OCI-M2 (cell line): Measurements from ENCODE around the gene RGS8.
"Not testable (repeated sequence)": the region's sequence is repeated elsewhere in the genome, so short reads cannot be mapped to it uniquely, and the experiment has no call there.

Experiments
- DNase-seq: peaks from one replicate; lab custom pipeline; 2025; ENCODE audit not compliant: unreplicated experiment; lab: John Stamatoyannopoulos, UW

The RGS8 gene

GRCh38 chr1:182702826-182703524 is 18.6 kb upstream of the RGS8 start:
- no peak for DNase-seq

DNA sequence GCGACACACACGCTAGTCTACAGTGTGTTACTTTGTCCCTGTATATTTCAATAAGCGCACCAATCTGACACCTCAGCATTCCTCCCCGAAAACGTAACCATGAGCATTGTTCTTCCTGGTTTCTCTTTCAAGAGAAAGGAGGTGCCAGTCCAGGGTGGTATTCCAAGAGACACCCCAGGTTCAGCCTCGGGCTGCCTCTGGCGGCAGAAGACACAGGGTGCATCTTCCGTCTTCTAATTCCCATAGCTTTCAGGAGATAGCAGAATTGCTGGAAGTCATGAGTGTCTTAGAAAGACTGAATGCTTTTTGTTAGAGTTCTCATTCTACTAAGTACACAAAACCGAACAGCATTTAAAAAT is 15.9 kb upstream of the RGS8 start:
- DNase-seq, result no peak

GRCh38 chr1:182699393-182700350 is 15.3 kb upstream of the RGS8 start:
- DNase-seq, result no peak

DNA sequence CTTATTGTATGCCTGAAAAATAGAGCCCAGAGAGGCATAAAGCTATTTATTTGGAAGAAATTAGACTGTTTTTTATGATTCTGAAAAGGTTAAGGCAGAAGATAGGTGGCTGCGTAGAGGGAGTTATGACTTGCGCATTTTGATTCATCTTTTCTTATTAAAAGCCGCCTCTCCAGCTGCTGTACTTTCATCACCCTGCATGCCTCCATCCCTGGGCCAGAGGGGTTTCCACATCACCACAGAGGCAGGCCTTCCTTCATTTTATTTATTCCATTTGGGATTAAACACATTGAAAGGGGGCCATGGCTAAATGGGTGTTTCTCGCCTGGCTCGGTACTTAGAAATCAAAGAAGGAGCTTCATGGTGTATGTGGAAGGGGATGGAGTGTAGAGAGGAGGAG is 14.6 kb upstream of the RGS8 start:
- DNase-seq, result no peak

- DNase-seq, result not testable (repeated sequence)
These were observed 8.8 kb upstream of the RGS8 start for GRCh38 chr1:182693139-182693538.

DNA sequence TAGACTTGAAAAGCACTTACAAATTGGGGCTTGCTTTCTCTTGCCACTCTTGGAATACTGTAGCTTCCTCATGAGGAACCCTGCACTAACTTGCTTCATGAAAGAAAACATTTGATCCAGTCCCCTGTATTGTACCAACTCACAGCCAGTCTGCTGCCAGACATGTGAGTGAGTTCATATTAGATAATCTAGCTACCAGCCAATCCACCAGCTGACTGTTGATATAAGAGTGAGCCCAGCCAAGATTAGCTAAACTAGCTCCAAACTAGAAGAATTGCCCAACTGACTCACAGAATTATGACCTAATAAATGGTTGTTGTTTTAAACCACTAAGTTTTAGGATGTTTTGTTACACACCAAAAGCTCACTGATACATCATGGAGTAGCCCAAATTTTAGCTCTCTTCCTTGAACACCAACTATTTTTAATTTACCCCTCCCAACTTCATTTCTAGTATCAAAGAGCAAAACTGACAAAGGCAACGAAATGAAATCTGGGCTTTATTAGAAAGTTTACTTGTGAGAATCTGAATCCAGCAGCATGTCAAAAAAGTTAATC is 6.6 kb upstream of the RGS8 start:
- no peak for DNase-seq

GRCh38 chr1:182688436-182689205 is 4.2 kb upstream of the RGS8 start:
- DNase-seq, result no peak

DNA sequence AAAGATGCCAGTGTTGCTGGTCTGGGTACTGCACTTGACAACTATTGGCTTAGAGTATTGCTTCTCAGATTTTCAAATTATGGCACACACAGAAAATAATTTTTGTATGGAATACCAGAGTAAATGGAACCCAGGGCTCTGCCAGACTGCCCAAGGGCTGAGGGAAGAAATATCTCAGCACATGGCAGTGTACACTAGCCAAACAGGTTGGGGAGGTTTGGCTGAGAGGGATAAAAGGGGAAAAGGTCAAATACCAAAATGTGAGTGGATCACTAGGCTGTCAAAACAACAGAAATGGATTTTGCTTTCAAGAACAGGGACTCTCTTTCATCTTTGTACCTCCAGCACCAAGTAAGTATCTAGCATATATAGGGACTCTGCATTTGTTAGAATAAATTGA is 3.0 kb upstream of the RGS8 start:
- DNase-seq, result no peak

DNA sequence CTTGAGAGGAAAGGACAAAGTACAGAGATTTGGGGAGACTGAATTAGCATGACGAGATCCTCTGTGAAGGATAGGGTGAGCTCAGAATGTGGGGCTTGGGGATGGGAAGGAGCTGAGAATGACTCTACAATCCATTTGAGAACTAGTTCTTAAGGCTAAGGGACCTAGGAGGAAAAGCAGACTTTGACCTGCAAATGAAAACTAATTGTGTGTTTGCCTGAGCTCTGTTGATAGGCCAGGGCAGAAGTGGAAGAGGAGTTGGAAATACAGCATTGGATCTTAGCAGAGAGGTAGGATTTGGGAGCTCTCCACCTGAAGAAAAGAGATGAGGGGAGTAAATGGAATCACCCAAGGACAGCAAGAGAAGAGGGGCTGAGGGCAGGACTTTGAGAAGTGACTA is 2.1 kb upstream of the RGS8 start:
- DNase-seq, result no peak

GRCh38 chr1:182685215-182685614 is 828 bp upstream of the RGS8 start:
- DNase-seq, result no peak

DNA sequence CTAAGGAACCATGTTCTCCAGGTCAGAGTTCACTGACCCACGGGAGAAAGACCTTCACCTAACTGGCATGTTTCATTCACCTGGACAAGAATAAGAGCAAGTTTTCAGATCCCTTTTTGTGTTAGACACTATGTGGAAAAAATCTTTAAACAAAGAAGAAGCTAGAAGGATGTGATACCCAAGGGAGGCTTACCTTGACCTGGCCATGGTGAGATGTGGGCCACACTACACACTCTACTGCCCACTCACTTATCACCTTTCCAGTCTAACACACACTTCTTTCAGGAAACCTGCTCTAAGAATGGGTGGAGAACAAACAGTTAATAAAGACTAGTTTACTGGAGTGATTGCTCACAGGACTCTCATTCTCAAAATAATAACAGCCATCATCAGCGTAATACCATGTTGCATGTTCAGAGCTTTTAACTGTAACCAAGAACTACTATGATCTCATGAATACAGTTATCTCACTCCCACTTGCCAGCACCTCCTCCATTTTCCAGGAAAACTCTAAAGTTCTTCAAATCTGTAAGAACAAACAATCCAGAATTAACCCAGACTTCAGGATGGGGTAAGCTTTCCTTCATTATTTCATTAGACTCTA is 1.4 kb downstream of the RGS8 start:
- no peak for DNase-seq

DNA sequence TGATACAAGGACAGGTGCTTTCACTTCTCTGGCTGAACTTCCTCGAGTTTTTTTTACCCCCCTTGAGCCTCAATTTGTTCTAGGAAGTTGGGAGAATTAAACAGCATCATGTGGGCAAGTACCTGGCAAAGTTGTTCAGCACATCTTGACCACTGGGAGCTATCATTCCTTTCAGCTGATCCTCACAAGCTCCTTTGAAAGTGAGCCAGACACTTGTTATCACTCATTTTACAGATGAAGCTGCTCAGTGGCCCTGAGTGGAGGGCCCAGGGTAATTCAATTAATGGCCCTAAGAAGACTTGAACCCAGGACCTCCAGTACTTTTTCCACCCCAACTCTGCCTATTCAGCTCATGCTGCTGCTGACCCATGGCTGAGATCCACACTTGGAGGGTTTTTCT is 2.0 kb downstream of the RGS8 start:
- no peak for DNase-seq

DNA sequence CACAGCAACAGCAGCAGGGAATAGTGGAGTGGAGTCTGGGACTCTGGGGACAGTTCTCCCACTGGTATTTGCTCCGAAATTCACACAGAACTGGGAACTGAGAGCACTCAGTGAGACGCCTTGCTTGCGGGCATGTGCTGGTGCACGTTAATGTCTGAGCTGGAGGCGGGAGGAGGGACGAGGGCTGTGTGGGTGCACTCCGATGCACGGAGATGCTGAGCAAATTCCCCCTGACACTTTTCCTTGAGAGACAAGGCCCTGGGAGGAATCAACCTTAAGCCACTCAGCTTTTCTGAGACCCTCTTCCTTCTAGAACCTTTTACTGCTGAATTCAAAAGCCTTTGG is 2.8 kb downstream of the RGS8 start:
- no peak for DNase-seq

- no peak for DNase-seq
These were observed 3.4 kb downstream of the RGS8 start for GRCh38 chr1:182680901-182681567.

DNA sequence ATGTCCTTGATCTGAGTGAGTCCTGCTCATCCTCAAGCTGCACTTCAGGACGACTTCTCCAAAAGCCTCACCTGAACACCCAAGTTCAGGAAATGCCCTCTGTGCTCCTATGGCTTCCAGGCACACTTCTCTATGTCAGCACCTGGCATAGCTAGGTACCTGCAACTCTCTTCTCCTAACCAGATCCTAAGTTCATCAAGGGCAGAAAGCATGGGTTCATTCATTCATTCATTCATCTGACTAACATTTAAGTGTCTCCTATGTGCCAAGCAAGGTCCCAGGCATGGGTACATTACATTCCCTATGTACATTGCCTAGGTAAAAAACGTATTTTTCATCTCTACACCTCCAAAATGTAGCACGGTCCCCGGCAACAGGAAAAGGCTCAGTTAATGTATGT is 4.0 kb downstream of the RGS8 start:
- no peak for DNase-seq

- no peak for DNase-seq
These were observed 4.7 kb downstream of the RGS8 start for GRCh38 chr1:182679684-182680083.

GRCh38 chr1:182677397-182678098 is 6.8 kb downstream of the RGS8 start:
- DNase-seq, result no peak

GRCh38 chr1:182676274-182676673 is 8.1 kb downstream of the RGS8 start:
- DNase-seq, result no peak

DNA sequence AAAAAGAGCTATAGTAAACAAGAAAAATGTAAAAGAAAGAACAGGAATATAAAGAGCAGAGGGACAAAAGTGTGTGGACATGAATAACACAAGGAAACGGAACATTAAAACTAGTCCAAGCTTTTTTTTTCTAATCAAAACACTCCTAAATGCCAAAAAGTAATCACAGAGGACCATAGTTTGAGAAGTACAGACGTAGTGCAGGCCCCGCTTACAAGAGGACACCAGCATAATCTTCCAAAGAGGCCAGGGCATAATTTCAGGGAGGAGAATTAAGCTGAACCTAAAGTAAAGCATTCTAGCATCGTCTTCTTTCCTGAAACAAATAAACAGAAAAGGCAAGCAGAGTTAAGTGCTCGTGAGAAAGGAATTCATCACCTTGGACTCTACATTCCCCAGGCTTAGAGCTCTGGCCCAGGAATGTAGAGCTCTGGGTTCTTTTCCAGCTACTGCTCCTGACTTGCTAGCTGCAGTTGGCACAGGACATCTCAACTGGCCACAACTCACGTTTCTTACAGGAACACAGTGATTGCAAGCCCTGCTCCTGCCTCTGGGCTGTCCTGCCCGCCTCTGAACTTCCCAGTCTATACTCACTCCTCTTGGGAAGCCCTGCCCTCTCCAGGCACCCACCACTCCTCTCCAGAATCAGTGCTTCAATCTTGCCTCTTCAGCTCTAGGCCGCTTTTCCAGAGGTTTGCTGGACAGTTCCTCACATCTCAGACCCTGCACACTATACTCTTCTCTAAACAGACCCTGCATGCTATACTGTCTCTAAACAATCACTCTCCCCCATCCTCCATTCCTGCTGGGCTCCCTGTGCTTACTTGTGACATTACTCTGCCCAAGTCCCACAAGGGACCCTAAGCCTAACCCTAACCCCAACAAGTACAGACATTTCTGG is 9.8 kb downstream of the RGS8 start:
- no peak for DNase-seq
